ENCODE results near the gene LUC7L2. TPM values are rescaled to one million over a fixed set of nuclear protein-coding genes. Genes with fewer than 3 reads are reported as not detected.

Gene LUC7L2
- total RNA-seq, 1 experiment from 2014 or later: 94.4 TPM

- no peak for TF ChIP-seq ZNF396 (CRISPR knock-in tag; IDR thresholded peaks at IDR 0.05; ENCODE audit: borderline replicate concordance)
- TF ChIP-seq ZNF138 (CRISPR knock-in tag; conservative IDR thresholded peaks at IDR 0.05): no peak
- no peak for TF ChIP-seq ZNF416 (CRISPR knock-in tag; IDR thresholded peaks at IDR 0.05)
- TF ChIP-seq NFYB (CRISPR knock-in tag; conservative IDR thresholded peaks at IDR 0.05; ENCODE audit: low read depth): peak; percentile 94
- no peak for TF ChIP-seq STAT6 (CRISPR knock-in tag; conservative IDR thresholded peaks at IDR 0.05; ENCODE audit: low read depth)
- no peak for TF ChIP-seq ZSCAN18 (CRISPR knock-in tag; IDR thresholded peaks at IDR 0.05)
- TF ChIP-seq ZNF219 (CRISPR knock-in tag; IDR thresholded peaks at IDR 0.05; ENCODE audit: borderline replicate concordance): no peak
- no peak for TF ChIP-seq ESRRA (CRISPR knock-in tag; IDR thresholded peaks at IDR 0.05; ENCODE audit: borderline replicate concordance)
- no peak for TF ChIP-seq ZBTB43 (CRISPR knock-in tag; IDR thresholded peaks at IDR 0.05)
- no peak for TF ChIP-seq CDX4 (CRISPR knock-in tag; IDR thresholded peaks at IDR 0.05; ENCODE audit: borderline replicate concordance)
- TF ChIP-seq IRF2 (CRISPR knock-in tag; IDR thresholded peaks at IDR 0.05; ENCODE audit: borderline replicate concordance, low read depth): no peak
- TF ChIP-seq ATF1 (CRISPR knock-in tag; IDR thresholded peaks at IDR 0.05): no peak
- no peak for TF ChIP-seq ZNF512 (CRISPR knock-in tag; IDR thresholded peaks at IDR 0.05; ENCODE audit: borderline replicate concordance)
- TF ChIP-seq NR3C1 (CRISPR knock-in tag; conservative IDR thresholded peaks at IDR 0.05; ENCODE audit: low read depth): no peak
- TF ChIP-seq MAX (CRISPR knock-in tag; IDR thresholded peaks at IDR 0.05): no peak; the same call in 1 of the 2 replicates
- TF ChIP-seq ZNF121 (CRISPR knock-in tag; IDR thresholded peaks at IDR 0.05): no peak
- TF ChIP-seq MXD4 (CRISPR knock-in tag; IDR thresholded peaks at IDR 0.05; ENCODE audit: borderline replicate concordance): no peak
- TF ChIP-seq JUN (CRISPR knock-in tag; IDR thresholded peaks at IDR 0.05): no peak
- TF ChIP-seq FOXP4 (CRISPR knock-in tag; IDR thresholded peaks at IDR 0.05): no peak
- peak; percentile 2; the same call in 1 of the 2 replicates for TF ChIP-seq E2F5 (CRISPR knock-in tag; IDR thresholded peaks at IDR 0.05)
- no peak for TF ChIP-seq ETV6 (CRISPR knock-in tag; IDR thresholded peaks at IDR 0.05)
- no peak for TF ChIP-seq OVOL2 (CRISPR knock-in tag; IDR thresholded peaks at IDR 0.05; ENCODE audit: borderline replicate concordance)
- no peak for TF ChIP-seq JAZF1 (CRISPR knock-in tag; IDR thresholded peaks at IDR 0.05)
- peak; percentile 63; the same call in 1 of the 2 replicates for TF ChIP-seq FOXK1 (CRISPR knock-in tag; IDR thresholded peaks at IDR 0.05)
- TF ChIP-seq ATF2 (CRISPR knock-in tag; IDR thresholded peaks at IDR 0.05; ENCODE audit: borderline replicate concordance, low read depth): no peak
- TF ChIP-seq TCF7 (CRISPR knock-in tag; IDR thresholded peaks at IDR 0.05; ENCODE audit: low read depth): no peak
Observed at GRCh38 chr7:139360210-139360947, 685 bp downstream of the LUC7L2 start (continued).
